LNCaP clone FGC (cell line): ENCODE data around the gene OXGR1.

Source experiments
- DNase-seq: peaks from one replicate; pipeline ENCODE4 v3.0.0-alpha.2; 2011; ENCODE audit warnings: low read depth
- H3K4me3 ChIP-seq: 2 replicates; pipeline ENCODE4 v1.5.1; 2011; ENCODE audit warnings: mild to moderate bottlenecking, low read depth, low read length, control low read depth
- TF ChIP-seq, protein P1 (sequence below): IDR thresholded peaks from 2 replicates; pipeline ENCODE4 v1.5.1; 2012; ENCODE audit warnings: mild to moderate bottlenecking; ENCODE audit not compliant: control insufficient read depth, insufficient read depth; ENCODE audit errors: extremely low read depth

OXGR1 gene

DNA sequence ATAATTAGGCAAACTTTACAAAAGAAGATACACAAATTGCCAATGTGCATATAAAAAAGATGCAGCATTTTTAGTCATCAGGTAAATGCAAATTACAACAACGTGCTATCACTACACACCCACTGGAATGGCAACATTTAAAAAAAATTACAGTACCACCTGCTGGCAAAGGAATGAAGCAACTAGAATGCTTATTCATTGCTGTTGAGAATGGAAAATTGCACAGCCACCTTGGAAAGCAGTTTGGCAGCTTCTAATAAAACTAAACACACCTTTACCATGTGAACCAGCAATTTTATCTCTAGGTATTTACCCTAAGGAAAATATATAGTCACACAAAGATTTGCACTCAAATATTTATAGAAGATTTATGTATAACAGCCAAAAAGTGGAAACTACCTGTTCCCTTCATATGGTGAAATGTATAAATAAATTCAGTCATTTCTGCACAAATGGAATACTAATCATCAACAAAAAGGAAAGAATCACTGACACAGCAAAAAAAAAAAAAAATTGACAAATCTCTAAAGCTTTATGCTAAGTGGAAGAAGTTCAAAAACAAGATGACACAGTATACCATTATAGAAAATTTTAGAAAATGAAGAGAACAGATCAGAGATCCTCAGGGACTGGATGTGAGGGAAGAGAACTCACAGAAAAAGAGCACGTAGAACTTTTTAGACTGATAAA, 30.3 kb downstream of the OXGR1 start:
- TF ChIP-seq, protein P1, sequence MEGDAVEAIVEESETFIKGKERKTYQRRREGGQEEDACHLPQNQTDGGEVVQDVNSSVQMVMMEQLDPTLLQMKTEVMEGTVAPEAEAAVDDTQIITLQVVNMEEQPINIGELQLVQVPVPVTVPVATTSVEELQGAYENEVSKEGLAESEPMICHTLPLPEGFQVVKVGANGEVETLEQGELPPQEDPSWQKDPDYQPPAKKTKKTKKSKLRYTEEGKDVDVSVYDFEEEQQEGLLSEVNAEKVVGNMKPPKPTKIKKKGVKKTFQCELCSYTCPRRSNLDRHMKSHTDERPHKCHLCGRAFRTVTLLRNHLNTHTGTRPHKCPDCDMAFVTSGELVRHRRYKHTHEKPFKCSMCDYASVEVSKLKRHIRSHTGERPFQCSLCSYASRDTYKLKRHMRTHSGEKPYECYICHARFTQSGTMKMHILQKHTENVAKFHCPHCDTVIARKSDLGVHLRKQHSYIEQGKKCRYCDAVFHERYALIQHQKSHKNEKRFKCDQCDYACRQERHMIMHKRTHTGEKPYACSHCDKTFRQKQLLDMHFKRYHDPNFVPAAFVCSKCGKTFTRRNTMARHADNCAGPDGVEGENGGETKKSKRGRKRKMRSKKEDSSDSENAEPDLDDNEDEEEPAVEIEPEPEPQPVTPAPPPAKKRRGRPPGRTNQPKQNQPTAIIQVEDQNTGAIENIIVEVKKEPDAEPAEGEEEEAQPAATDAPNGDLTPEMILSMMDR = 0 out of 2 replicates have a peak, but pooled peaks have one; percentile 13
- H3K4me3 ChIP-seq = no peak overlapping the region
- DNase-seq = peak; percentile 3

GRCh38 chr13:96960379-96960778, 33.9 kb downstream of the OXGR1 start:
- no peak overlapping the region for H3K4me3 ChIP-seq

DNA sequence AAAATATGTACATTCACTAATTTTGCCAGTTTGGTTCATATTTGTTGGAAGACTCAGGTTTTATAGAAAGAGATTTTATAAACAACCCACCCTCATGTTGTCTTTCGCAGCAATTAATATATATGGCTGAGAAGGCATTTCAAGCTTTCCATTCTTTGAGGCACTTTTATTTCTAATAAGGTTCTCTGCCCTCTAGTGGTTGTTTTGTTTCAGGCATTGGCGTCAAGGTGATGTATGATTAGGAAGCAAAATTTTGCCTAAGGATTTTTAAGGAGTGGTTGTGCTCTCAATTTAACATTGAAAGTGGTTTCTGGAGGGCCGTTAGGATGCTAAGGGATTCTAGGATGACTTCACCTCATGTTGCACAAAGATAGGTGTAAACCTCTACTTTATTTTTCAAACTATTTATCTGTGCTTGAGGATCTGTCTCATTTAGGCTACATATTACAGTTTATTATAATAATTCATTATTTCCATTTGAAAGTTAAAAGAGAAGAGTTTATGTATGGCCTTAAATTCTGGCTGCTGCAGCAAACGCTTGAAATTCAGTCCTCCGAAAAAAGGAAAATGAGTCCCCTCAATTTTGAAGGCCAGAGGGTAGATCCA, 35.9 kb downstream of the OXGR1 start:
- no peak overlapping the region for H3K4me3 ChIP-seq
- peak; percentile 2 for DNase-seq
- TF ChIP-seq, protein P1 = peak; percentile 64

More at GRCh38 chr13:96960379-96960778, 33.9 kb downstream of the OXGR1 start:
- TF ChIP-seq, protein P1 = no peak
- DNase-seq = no peak

DNA sequence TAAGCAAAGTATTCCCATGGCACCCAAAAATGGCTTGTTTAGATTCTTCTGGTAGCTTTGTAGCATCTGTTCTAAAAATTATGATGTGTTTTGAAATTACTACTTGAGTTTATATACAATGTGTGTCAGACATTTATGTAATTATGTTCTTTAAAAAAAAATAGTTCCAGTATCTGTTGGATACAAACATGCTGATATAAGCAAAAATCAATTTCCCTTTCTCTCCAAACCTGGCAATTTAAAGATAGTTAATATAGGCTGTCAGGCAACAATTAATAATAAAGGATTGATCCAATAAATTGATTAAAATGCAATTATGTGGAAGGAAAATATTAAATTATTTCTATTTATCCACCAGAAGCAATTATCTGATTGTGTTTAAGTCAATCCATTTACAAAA, 41.7 kb downstream of the OXGR1 start:
- TF ChIP-seq, protein P1 = no peak
- DNase-seq = no peak
- no peak overlapping the region for H3K4me3 ChIP-seq

- no peak for DNase-seq
- TF ChIP-seq, protein P1 = no peak
Measured at GRCh38 chr13:96948127-96948526, 46.1 kb downstream of the OXGR1 start.

GRCh38 chr13:96947343-96947910, 46.8 kb downstream of the OXGR1 start:
- DNase-seq = no peak

More at GRCh38 chr13:96948127-96948526, 46.1 kb downstream of the OXGR1 start:
- no peak overlapping the region for H3K4me3 ChIP-seq

More at GRCh38 chr13:96947343-96947910, 46.8 kb downstream of the OXGR1 start:
- H3K4me3 ChIP-seq = no peak overlapping the region
- TF ChIP-seq, protein P1 = no peak
